GM12878 (cell line): ENCODE data around the gene SLC34A1. TPM values are rescaled to one million over a fixed set of nuclear protein-coding genes. Genes with fewer than 3 reads are reported as not detected.

Experiments
- ATAC-seq: fragments of 200-7000 bp; cut with Tn5 transposase; 3 replicates; pipeline ENCODE4 v1.9.1; 2020; ENCODE audit warnings: mild to moderate bottlenecking, moderate library complexity
- BruUV-seq: library from RNA; stranded (reverse); fragments of 400-500 nt; replicated peaks from 2 replicates; lab custom pipeline; 2021; lab: Mats Ljungman, UMichigan
- CTCF ChIA-PET: fragments of 300-600 bp; sonication (Branson Sonifier 250); formaldehyde crosslinking; extraction: SDS; loops from one replicate; lab custom pipeline; 2021; ENCODE audit warnings: inconsistent platforms; lab: Yijun Ruan, JAX
- POLR2A ChIA-PET: fragments of 350-600 bp; formaldehyde crosslinking; extraction: SDS; loops from one replicate; lab custom pipeline; 2021; ENCODE audit warnings: inconsistent platforms; lab: Charles Lee
- RAD21 ChIA-PET: fragments of 300-600 bp; sonication (Branson Sonifier 250); formaldehyde crosslinking; loops from one replicate; lab custom pipeline; 2023; ENCODE audit warnings: antibody characterized with exemption; ENCODE audit not compliant: unreplicated experiment; lab: Charles Lee
- SMC1A ChIA-PET: fragments of 300-600 bp; sonication (Branson Sonifier 250); formaldehyde crosslinking; loops from one replicate; lab custom pipeline; 2023; ENCODE audit not compliant: unreplicated experiment, uncharacterized antibody; lab: Charles Lee
- DNase-seq: peaks from one replicate; pipeline ENCODE4 v3.0.0-alpha.2; 2011; ENCODE audit warnings: low read depth, low spot score
- FAIRE-seq: peaks from 3 replicates; lab custom pipeline; 2011; peaks lifted over from hg19 to GRCh38; lab: Jason Lieb, UNC
- H2AFZ ChIP-seq: 2 replicates; pipeline ENCODE4 v1.6.0; 2011; ENCODE audit warnings: low read depth, low read length, control low read depth; ENCODE audit not compliant: control insufficient read depth
- H3K27ac ChIP-seq: 2 replicates; pipeline ENCODE4 v1.5.1; 2011; ENCODE audit warnings: control low read depth; ENCODE audit not compliant: control insufficient read depth, insufficient read depth
- H3K27me3 ChIP-seq, 2 experiments: replicated peaks in 1 of 2; 2 replicates each; pipeline versions ENCODE4 v1.6.0 to v1.6.1; 2011; ENCODE audit warnings: low read length in 1 of 2; ENCODE audit not compliant: control insufficient read depth in 2 of 2, insufficient read depth in 2 of 2
- H3K36me3 ChIP-seq, 2 experiments: 2 replicates each; pipeline ENCODE4 v1.5.1; 2011; ENCODE audit warnings: low read length in 1 of 2; ENCODE audit not compliant: control insufficient read depth in 2 of 2, insufficient read depth in 2 of 2
- H3K4me1 ChIP-seq: 2 replicates; pipeline ENCODE4 v1.6.1; 2011; ENCODE audit warnings: mild to moderate bottlenecking, low read length, moderate library complexity, mixed read lengths; ENCODE audit not compliant: control insufficient read depth, insufficient read depth
- H3K4me2 ChIP-seq: 2 replicates; pipeline ENCODE4 v1.6.0; 2011; ENCODE audit warnings: control low read depth; ENCODE audit not compliant: control insufficient read depth, insufficient read depth
- H3K4me3 ChIP-seq: fragments of 200-600 bp; sonication (generic); 2 replicates; pipeline ENCODE4 v1.5.1; 2016
- H3K79me2 ChIP-seq: 2 replicates; pipeline ENCODE4 v1.6.0; 2011; ENCODE audit warnings: low read length; ENCODE audit not compliant: control insufficient read depth, insufficient read depth
- H3K9ac ChIP-seq: 2 replicates; pipeline ENCODE4 v1.8.0; 2011; ENCODE audit warnings: low read length, control low read depth, mixed read lengths; ENCODE audit not compliant: control insufficient read depth, insufficient read depth
- H3K9me3 ChIP-seq: replicated peaks from 3 replicates; pipeline ENCODE4 v1.5.1; 2011; ENCODE audit warnings: mild to moderate bottlenecking, low read length; ENCODE audit not compliant: control insufficient read depth, insufficient read depth
- H4K20me1 ChIP-seq: 2 replicates; pipeline ENCODE4 v1.6.0; 2011; ENCODE audit not compliant: control insufficient read depth, insufficient read depth
- ATF2 ChIP-seq: IDR thresholded peaks from 2 replicates; pipeline ENCODE4 v1.6.1; 2012; ENCODE audit warnings: low read length, inconsistent platforms
- ATF3 ChIP-seq: IDR thresholded peaks from 2 replicates; pipeline ENCODE4 v1.6.1; 2011; ENCODE audit warnings: low read depth, mild to moderate bottlenecking, low read length, moderate library complexity, borderline replicate concordance; ENCODE audit errors: extremely low read depth
- CBX5 ChIP-seq: sonication (generic); IDR thresholded peaks from 2 replicates; pipeline ENCODE4 v1.6.1; 2016; ENCODE audit warnings: low read depth, moderate library complexity, mild to moderate bottlenecking, inconsistent platforms
- CHD1 ChIP-seq: IDR thresholded peaks from 2 replicates; pipeline ENCODE4 v1.6.1; 2012; ENCODE audit warnings: low read depth, low read length, improper control_type of control experiment
- E2F8 ChIP-seq: fragments of 450-650 bp; IDR thresholded peaks from 2 replicates; pipeline ENCODE4 v1.6.1; 2018; ENCODE audit warnings: mild to moderate bottlenecking, low read depth, moderate library complexity; ENCODE audit not compliant: partially characterized antibody
- JUND ChIP-seq: IDR thresholded peaks from 2 replicates; pipeline ENCODE4 v1.6.1; 2012; ENCODE audit warnings: low read depth, mild to moderate bottlenecking, low read length, improper control_type of control experiment, moderate library complexity
- SP1 ChIP-seq: IDR thresholded peaks from one replicate; pipeline ENCODE4 v1.6.1; 2011; ENCODE audit warnings: low read depth, low read length
- USF1 ChIP-seq: IDR thresholded peaks from 2 replicates; pipeline ENCODE4 v1.6.1; 2011; ENCODE audit warnings: borderline replicate concordance, low read depth, mild to moderate bottlenecking, moderate library complexity, mixed read lengths, low read length; ENCODE audit not compliant: insufficient read depth; ENCODE audit errors: extremely low read length
- WGBS: methylation state at CpG from one replicate; pipeline ENCODE4 v1.1.6; 2016; ENCODE audit warnings: low lambda C conversion rate; ENCODE audit not compliant: insufficient replicate concordance, insufficient coverage; ENCODE audit errors: missing lambda C conversion rate; 5-methylcytosine and 5-hydroxymethylcytosine counted together
- in situ Hi-C: fragments of 300-500 bp; cut with MboI; formaldehyde crosslinking; loops from 9 replicates; pipeline ENCODE4 v1.14.3; 2018; ENCODE audit warnings: mixed read lengths
- intact Hi-C: fragments of 100-400 bp; cut with micrococcal nuclease; formaldehyde crosslinking; loops from one replicate; pipeline ENCODE4 v1.14.2; 2022; ENCODE audit not compliant: unreplicated experiment
- polyA plus RNA-seq, 11 experiments: library from polyadenylated mRNA; depleted of rRNA in 4 of 11; unstranded in 6 of 11; stranded (reverse) in 5 of 11; fragments of >200 nt; fragmentation: Nextera tagmentation in 4 of 11; fragmentation: Illumina TruSeq in 1 of 11; extraction: Ambion mirVana in 4 of 11; extraction: Trizol in 1 of 11; gene quantifications; 1 replicate in 1 of 11; 2 replicates in 10 of 11; pipeline versions ENCODE4 v1.2.1 to v1.2.3, GENCODE V29; 2011 to 2016; ENCODE audit warnings: inconsistent platforms in 2 of 11, missing spikeins in 2 of 11, low read depth in 1 of 11
- total RNA-seq, 4 experiments: library from RNA; depleted of rRNA in 3 of 4; stranded (reverse); fragments of >200 nt in 3 of 4; fragmentation: Illumina TruSeq in 1 of 4; extraction: Trizol in 1 of 4; gene quantifications; 2 replicates each; pipeline versions ENCODE4 v1.2.1 to v1.2.3, GENCODE V29; 2013 to 2021

Gene SLC34A1
- total and polyA plus RNA-seq, 10 of the 15 experiments (the other 5 are each of a cell fraction or from before 2014, with no cell fraction given): 0.03 to 0.14 (median 0.09) TPM; not detected in 2

GRCh38 chr5:177383181-177383580, 1.1 kb upstream of the SLC34A1 start:
- SMC1A ChIA-PET: interaction anchor here (0.6 to 1.4 kb wide), 6 partner anchors 12 to 779 kb away, joined by 3 to 5 read pairs (median 4); no protein-coding TSS in a partner anchor
- POLR2A ChIA-PET: interaction anchor here (0.6 to 1.0 kb wide), 3 partner anchors 12 to 31 kb away, joined by 3 read pairs; partner anchors contain the start of gene LMAN2
- FAIRE-seq (no peak), ATAC-seq (no peak), DNase-seq (no peak)
- in situ Hi-C loops (loop anchor here (25.0 kb wide), 1 partner anchor 1346 kb away; no protein-coding TSS in a partner anchor), intact Hi-C loops (no loop called here)
- Histone ChIP-seq H3K9ac (no peak overlapping the region), H3K36me3 (no peaks in the 10 kb centered on the region), H4K20me1 (no peaks in the 10 kb centered on the region), H2AFZ (no peak overlapping the region), H3K9me3 (no peaks in the 10 kb centered on the region), H3K79me2 (no peaks in the 10 kb centered on the region), H3K4me1 (peaks cover 10% of the 10 kb centered on the region), H3K27ac (no peak overlapping the region), H3K4me3 (no peak overlapping the region), H3K4me2 (no peak overlapping the region), H3K27me3 (no peaks in the 10 kb centered on the region)
- no peak for TF ChIP-seq SP1
- peak; percentile 6 for TF ChIP-seq USF1
- CTCF ChIA-PET: interaction anchor here (1.0 to 2.5 kb wide), 7 partner anchors 13 to 269 kb away, joined by 3 to 22 read pairs (median 6); partner anchors contain the start of gene LMAN2
- WGBS: 50% methylated on average over 9 of the region's 9 CpGs
- RAD21 ChIA-PET: interaction anchor here (0.7 to 1.5 kb wide), 4 partner anchors 14 to 39 kb away, joined by 3 to 5 read pairs (median 4); no protein-coding TSS in a partner anchor
- BruUV-seq: no TSS peak

GRCh38 chr5:177385720-177386119, 1.5 kb downstream of the SLC34A1 start:
- Histone ChIP-seq H3K9ac (no peak overlapping the region), H3K9me3 (no peaks in the 10 kb centered on the region), H3K27ac (no peak overlapping the region), H3K36me3 (no peaks in the 10 kb centered on the region), H3K4me1 (peaks cover 26% of the 10 kb centered on the region), H3K4me3 (no peak overlapping the region), H3K79me2 (no peaks in the 10 kb centered on the region), H3K4me2 (no peak overlapping the region), H2AFZ (no peak overlapping the region), H3K27me3 (no peaks in the 10 kb centered on the region), H4K20me1 (no peaks in the 10 kb centered on the region)
- ChIA-PET CTCF (interaction anchor here (1.0 to 1.9 kb wide), 2 partner anchors 8 to 92 kb away, joined by 3 to 6 read pairs; no protein-coding TSS in a partner anchor), RAD21 (no interaction called here), SMC1A (no interaction called here), POLR2A (interaction anchor here (1.4 kb wide), 1 partner anchor 26 kb away, joined by 3 read pairs; no protein-coding TSS in a partner anchor)
- intact Hi-C loops: no loop called here
- no peak for DNase-seq
- WGBS: 38% methylated on average over 11 of the region's 11 CpGs
- no peak for ATAC-seq
- in situ Hi-C loops: loop anchor here (25.0 kb wide), 1 partner anchor 1348 kb away; no protein-coding TSS in a partner anchor
- no peak for FAIRE-seq
- no TSS peak for BruUV-seq
- TF ChIP-seq ATF3: no peak
- no peak for TF ChIP-seq CHD1
- TF ChIP-seq E2F8: no peak
- no peak for TF ChIP-seq JUND
- no peak for TF ChIP-seq CBX5
- TF ChIP-seq USF1: no peak
- no peak for TF ChIP-seq ATF2
